GM19238 (cell line): ENCODE results near the gene UBB.
"Not testable (repeated sequence)": the region's sequence is repeated elsewhere in the genome, so short reads cannot be mapped to it uniquely, and the experiment has no call there.

Source experiments
- DNase-seq: peaks from one replicate; pipeline ENCODE4 v3.0.0; 2011; ENCODE audit warnings: low spot score; ENCODE audit not compliant: insufficient read length

UBB gene

GRCh38 chr17:16374146-16374938 lies 6.5 kb upstream of the UBB start:
- no peak for DNase-seq

- no peak for DNase-seq
Measured at GRCh38 chr17:16377941-16378341, 3.0 kb upstream of the UBB start.

GRCh38 chr17:16378636-16379282 lies 2.1 kb upstream of the UBB start:
- no peak for DNase-seq

GRCh38 chr17:16379654-16380053 lies 1.2 kb upstream of the UBB start:
- DNase-seq = no peak

GRCh38 chr17:16381496-16381820 lies 567 bp downstream of the UBB start:
- no peak for DNase-seq

GRCh38 chr17:16383216-16383615 lies 2.3 kb downstream of the UBB start:
- no peak for DNase-seq

GRCh38 chr17:16383772-16384287 lies 2.9 kb downstream of the UBB start:
- DNase-seq = no peak

GRCh38 chr17:16384557-16384956 lies 3.7 kb downstream of the UBB start:
- DNase-seq = no peak

- DNase-seq = not testable (repeated sequence)
Measured at GRCh38 chr17:16386126-16386507, 5.2 kb downstream of the UBB start.

- no peak for DNase-seq
Measured at GRCh38 chr17:16391451-16391850, 10.6 kb downstream of the UBB start.

GRCh38 chr17:16392491-16392890 lies 11.6 kb downstream of the UBB start:
- DNase-seq = not testable (repeated sequence)

GRCh38 chr17:16395887-16396286 lies 15.0 kb downstream of the UBB start:
- DNase-seq = not testable (repeated sequence)

GRCh38 chr17:16396693-16397092 lies 15.8 kb downstream of the UBB start:
- DNase-seq = not testable (repeated sequence)

- DNase-seq = no peak
Measured at GRCh38 chr17:16398270-16399267, 17.7 kb downstream of the UBB start.

- DNase-seq = not testable (repeated sequence)
Measured at GRCh38 chr17:16403847-16404246, 23.0 kb downstream of the UBB start.

- no peak for DNase-seq
Measured at GRCh38 chr17:16406742-16407674, 26.1 kb downstream of the UBB start.

GRCh38 chr17:16407911-16408588 lies 27.2 kb downstream of the UBB start:
- peak; percentile 82 for DNase-seq

GRCh38 chr17:16415031-16415924 lies 34.4 kb downstream of the UBB start, which contains the start of gene TRPV2:
TRPV2 (plus strand) TSS chr17:16415571; CDS start chr17:16417669, 2,098 bp downstream.
- DNase-seq = peak; percentile 58

GRCh38 chr17:16417399-16417798 lies 36.5 kb downstream of the UBB start:
- DNase-seq = no peak
